Caco-2 (cell line): ENCODE data around the gene TAF3. TPM values are rescaled to one million over a fixed set of nuclear protein-coding genes. Genes with fewer than 3 reads are reported as not detected.
A peak's percentile ranks its signal among the peaks of the same experiment; 100 is the strongest.

Source experiments
- BruUV-seq: library from RNA; stranded (reverse); fragments of 400-500 nt; replicated peaks from 2 replicates; lab custom pipeline; 2021; lab: Mats Ljungman, UMichigan
- CTCF ChIA-PET: fragments of 300-600 bp; sonication (Branson Sonifier 250); formaldehyde crosslinking; loops from one replicate; lab custom pipeline; 2022; ENCODE audit warnings: antibody characterized with exemption; lab: Charles Lee
- POLR2A ChIA-PET: fragments of 300-600 bp; sonication (Branson Sonifier 250); formaldehyde crosslinking; loops from one replicate; lab custom pipeline; 2022; ENCODE audit warnings: antibody characterized with exemption; lab: Charles Lee
- DNase-seq, 2 experiments: peaks; one replicate each; pipeline versions ENCODE4 v3.0.0 to v3.0.0-alpha.2; 2020 to 2022
- H3K27me3 ChIP-seq: replicated peaks from 2 replicates; pipeline ENCODE4 v1.6.0; 2011; ENCODE audit warnings: low read length; ENCODE audit not compliant: control insufficient read depth, insufficient read depth
- H3K36me3 ChIP-seq: 2 replicates; pipeline ENCODE4 v1.5.1; 2011; ENCODE audit warnings: low read length; ENCODE audit not compliant: control insufficient read depth, insufficient read depth
- H3K4me1 ChIP-seq: fragments of 250-450 bp; sonication (Bioruptor Pico); 2 replicates; pipeline ENCODE4 v1.5.1; 2020; ENCODE audit warnings: mild to moderate bottlenecking
- H3K4me3 ChIP-seq: 2 replicates; pipeline ENCODE4 v1.5.1; 2011; ENCODE audit warnings: low read depth, mild to moderate bottlenecking, control low read depth, low read length
- H3K9me3 ChIP-seq: fragments of 250-450 bp; sonication (Bioruptor Pico); 2 replicates; pipeline ENCODE4 v1.5.1; 2020; ENCODE audit warnings: mild to moderate bottlenecking, moderate library complexity
- H3K27ac Mint-ChIP-seq: one replicate; pipeline ENCODE4 v1.8.0; 2022; ENCODE audit warnings: mixed read lengths; ENCODE audit not compliant: unreplicated experiment
- H3K27me3 Mint-ChIP-seq: one replicate; pipeline ENCODE4 v1.8.0; 2022; ENCODE audit warnings: mixed read lengths; ENCODE audit not compliant: insufficient read depth, unreplicated experiment
- H3K36me3 Mint-ChIP-seq: one replicate; pipeline ENCODE4 v1.8.0; 2022; ENCODE audit warnings: mild to moderate bottlenecking, mixed read lengths; ENCODE audit not compliant: insufficient read depth, unreplicated experiment
- H3K4me1 Mint-ChIP-seq: one replicate; pipeline ENCODE4 v1.8.0; 2022; ENCODE audit warnings: low read depth, mixed read lengths; ENCODE audit not compliant: unreplicated experiment
- H3K4me3 Mint-ChIP-seq: one replicate; pipeline ENCODE4 v1.8.0; 2022; ENCODE audit warnings: mild to moderate bottlenecking, moderate library complexity, mixed read lengths; ENCODE audit not compliant: unreplicated experiment
- H3K9me3 Mint-ChIP-seq: one replicate; pipeline ENCODE4 v1.8.0; 2022; ENCODE audit warnings: mixed read lengths; ENCODE audit not compliant: unreplicated experiment
- intact Hi-C: fragments of 100-400 bp; cut with micrococcal nuclease; formaldehyde crosslinking; loops from one replicate; pipeline ENCODE4 v1.10.0; 2022; ENCODE audit not compliant: unreplicated experiment
- total RNA-seq: library from RNA; stranded (reverse); gene quantifications from 2 replicates; pipeline ENCODE4 v1.2.3, GENCODE V29; 2022
- TF ChIP-seq, protein P1 (sequence below), 2 experiments: fragments of 200-600 bp in 1 of 2; IDR thresholded peaks; 1 replicate in 1 of 2; 2 replicates in 1 of 2; pipeline versions ENCODE4 v1.5.1 to v1.8.0; 2011 to 2022; ENCODE audit warnings: antibody characterized with exemption in 1 of 2, control low read depth in 1 of 2, inconsistent platforms in 1 of 2, low read depth in 1 of 2, low read length in 1 of 2, mild to moderate bottlenecking in 1 of 2, moderate library complexity in 1 of 2; ENCODE audit not compliant: insufficient read depth in 1 of 2, severe bottlenecking in 1 of 2, unreplicated experiment in 1 of 2

Gene TAF3
- total RNA-seq, 1 experiment from 2014 or later = 30.6 TPM

DNA sequence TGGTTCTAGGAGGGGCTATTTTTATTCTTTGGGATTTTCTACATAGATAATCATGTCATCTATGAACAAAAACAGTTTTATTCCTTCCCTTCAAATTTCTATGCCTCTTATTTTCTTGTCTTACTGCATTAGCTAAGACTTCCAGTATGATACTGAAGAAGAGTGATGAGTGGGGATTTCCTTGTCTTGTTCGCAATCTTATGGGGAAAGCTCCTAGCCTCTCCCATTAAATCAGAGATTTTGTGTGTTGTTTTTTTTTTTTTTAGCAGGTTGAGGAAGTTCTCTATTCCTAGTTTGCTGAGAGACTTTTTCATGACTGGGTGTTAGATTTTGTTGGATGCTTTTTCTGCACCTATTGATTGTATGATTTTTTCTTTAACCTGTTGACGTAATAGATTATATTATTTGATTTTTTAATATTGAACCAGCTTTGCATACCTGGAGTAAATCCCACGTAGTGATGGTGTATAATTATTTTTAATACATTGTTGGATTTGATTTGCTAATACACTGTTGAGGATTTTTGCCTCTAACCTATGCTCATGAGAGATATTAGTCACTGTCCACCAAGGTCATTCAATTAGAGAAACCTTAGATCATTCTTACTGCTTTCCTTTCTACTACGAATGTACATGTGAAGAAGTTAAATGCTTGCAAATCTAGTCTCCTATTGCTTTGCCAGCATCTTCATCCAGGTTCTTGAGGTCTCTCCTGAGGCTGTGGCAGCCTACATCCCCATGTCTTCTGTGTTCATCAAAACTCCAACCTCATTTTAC lies 23.9 kb upstream of the TAF3 start:
- Mint-ChIP-seq H3K27me3 (no peaks in the 10 kb centered on the region), H3K4me1 (peaks cover 37% of the 10 kb centered on the region), H3K9me3 (no peaks in the 10 kb centered on the region), H3K27ac (peak overlapping the region; percentile 48), H3K4me3 (no peak overlapping the region), H3K36me3 (peaks cover 88% of the 10 kb centered on the region)
- ChIA-PET CTCF (no interaction called here), POLR2A (no interaction called here)
- Histone ChIP-seq H3K36me3 (peaks cover 3% of the 10 kb centered on the region; the same call in 1 of the 2 replicates), H3K4me3 (no peak overlapping the region), H3K4me1 (peaks cover 15% of the 10 kb centered on the region), H3K9me3 (no peaks in the 10 kb centered on the region), H3K27me3 (no peaks in the 10 kb centered on the region)
- no peak for DNase-seq
- TF ChIP-seq, protein P1, sequence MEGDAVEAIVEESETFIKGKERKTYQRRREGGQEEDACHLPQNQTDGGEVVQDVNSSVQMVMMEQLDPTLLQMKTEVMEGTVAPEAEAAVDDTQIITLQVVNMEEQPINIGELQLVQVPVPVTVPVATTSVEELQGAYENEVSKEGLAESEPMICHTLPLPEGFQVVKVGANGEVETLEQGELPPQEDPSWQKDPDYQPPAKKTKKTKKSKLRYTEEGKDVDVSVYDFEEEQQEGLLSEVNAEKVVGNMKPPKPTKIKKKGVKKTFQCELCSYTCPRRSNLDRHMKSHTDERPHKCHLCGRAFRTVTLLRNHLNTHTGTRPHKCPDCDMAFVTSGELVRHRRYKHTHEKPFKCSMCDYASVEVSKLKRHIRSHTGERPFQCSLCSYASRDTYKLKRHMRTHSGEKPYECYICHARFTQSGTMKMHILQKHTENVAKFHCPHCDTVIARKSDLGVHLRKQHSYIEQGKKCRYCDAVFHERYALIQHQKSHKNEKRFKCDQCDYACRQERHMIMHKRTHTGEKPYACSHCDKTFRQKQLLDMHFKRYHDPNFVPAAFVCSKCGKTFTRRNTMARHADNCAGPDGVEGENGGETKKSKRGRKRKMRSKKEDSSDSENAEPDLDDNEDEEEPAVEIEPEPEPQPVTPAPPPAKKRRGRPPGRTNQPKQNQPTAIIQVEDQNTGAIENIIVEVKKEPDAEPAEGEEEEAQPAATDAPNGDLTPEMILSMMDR (IDR thresholded peaks at IDR 0.05; ENCODE audit: insufficient read depth in 1 of 2, low read depth in 1 of 2, low read length in 1 of 2, severe bottlenecking in 1 of 2, unreplicated experiment in 1 of 2) = no peak
- intact Hi-C loops = no loop called here
- no TSS peak for BruUV-seq

DNA sequence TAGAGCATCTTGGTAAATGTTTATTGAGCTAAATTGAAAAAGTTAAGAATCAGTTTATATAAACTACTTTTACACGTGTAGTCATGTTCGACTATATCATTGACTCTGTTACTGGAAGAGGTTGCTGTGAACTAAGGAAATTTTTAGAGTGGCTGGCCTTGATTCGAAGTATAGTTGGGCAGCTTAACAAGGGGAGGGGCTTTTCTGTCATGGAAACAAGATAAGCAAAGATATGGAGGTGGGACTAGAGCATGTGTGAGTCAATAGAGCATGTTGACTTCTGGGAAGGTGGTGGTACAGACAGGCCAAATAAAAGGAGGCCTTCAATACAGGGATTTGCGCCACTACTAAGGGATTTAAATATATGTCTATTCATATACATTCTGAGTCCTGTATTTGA lies 22.7 kb upstream of the TAF3 start:
- no peaks in the 10 kb centered on the region for H3K27me3 Mint-ChIP-seq
- POLR2A ChIA-PET = interaction anchor here (0.6 to 0.7 kb wide), 2 partner anchors 22 to 23 kb away, joined by 3 to 4 read pairs; partner anchors contain the start of gene TAF3
- no TSS peak for BruUV-seq
- Histone ChIP-seq H3K9me3 (no peaks in the 10 kb centered on the region), H3K4me3 (no peak overlapping the region), H3K27me3 (no peaks in the 10 kb centered on the region), H3K36me3 (peaks cover 3% of the 10 kb centered on the region; the same call in 1 of the 2 replicates), H3K4me1 (peaks cover 11% of the 10 kb centered on the region)
- peaks cover 32% of the 10 kb centered on the region for H3K4me1 Mint-ChIP-seq
- no peaks in the 10 kb centered on the region for H3K9me3 Mint-ChIP-seq
- CTCF ChIA-PET = interaction anchor here (0.5 to 1.0 kb wide), 3 partner anchors 39 to 270 kb away, joined by 4 to 7 read pairs (median 4); no protein-coding TSS in a partner anchor
- TF ChIP-seq, protein P1 (IDR thresholded peaks at IDR 0.05; ENCODE audit: insufficient read depth in 1 of 2, low read depth in 1 of 2, low read length in 1 of 2, severe bottlenecking in 1 of 2, unreplicated experiment in 1 of 2) = no peak
- intact Hi-C loops = no loop called here
- peak in 1 of 2 experiments; percentile 69 for DNase-seq
- H3K27ac Mint-ChIP-seq = peak overlapping the region; percentile 48
- H3K36me3 Mint-ChIP-seq = peaks cover 93% of the 10 kb centered on the region
- peak overlapping the region; percentile 3 for H3K4me3 Mint-ChIP-seq

DNA sequence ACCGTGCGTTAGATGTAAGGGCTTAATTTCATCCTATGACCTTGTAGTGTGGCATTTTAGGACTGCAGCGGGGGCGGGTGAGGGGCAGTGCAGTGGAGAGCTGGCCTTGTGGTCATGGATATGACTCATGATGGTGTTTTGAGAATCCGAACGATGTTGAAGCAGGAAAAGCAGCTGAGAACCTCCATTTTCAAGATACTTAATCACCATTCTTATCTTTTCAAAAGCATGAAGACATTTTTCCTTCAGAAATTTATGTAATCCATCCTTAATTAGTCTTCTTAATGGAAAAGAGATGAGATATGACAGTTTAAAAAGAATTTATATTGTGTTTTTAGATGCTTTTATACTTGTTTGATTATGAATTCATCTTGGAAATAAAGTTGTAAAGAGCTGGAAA lies 20.7 kb upstream of the TAF3 start:
- intact Hi-C loops = no loop called here
- Histone ChIP-seq H3K9me3 (no peaks in the 10 kb centered on the region), H3K27me3 (no peaks in the 10 kb centered on the region), H3K36me3 (peaks cover 3% of the 10 kb centered on the region; the same call in 1 of the 2 replicates), H3K4me3 (no peak overlapping the region), H3K4me1 (peaks cover 11% of the 10 kb centered on the region)
- BruUV-seq = no TSS peak
- Mint-ChIP-seq H3K4me3 (no peak overlapping the region), H3K4me1 (peaks cover 21% of the 10 kb centered on the region), H3K27ac (peak overlapping the region; percentile 56), H3K9me3 (no peaks in the 10 kb centered on the region), H3K27me3 (no peaks in the 10 kb centered on the region), H3K36me3 (peaks cover 95% of the 10 kb centered on the region)
- no peak for DNase-seq
- CTCF ChIA-PET = no interaction called here
- TF ChIP-seq, protein P1 (IDR thresholded peaks at IDR 0.05; ENCODE audit: insufficient read depth in 1 of 2, low read depth in 1 of 2, low read length in 1 of 2, severe bottlenecking in 1 of 2, unreplicated experiment in 1 of 2) = no peak
- POLR2A ChIA-PET = no interaction called here
